Epithelial cell of proximal tubule (primary cell): ENCODE data around the gene SF3A2. TPM values are rescaled to one million over a fixed set of nuclear protein-coding genes. Genes with fewer than 3 reads are reported as not detected.
"Not testable (repeated sequence)": the region's sequence is repeated elsewhere in the genome, so short reads cannot be mapped to it uniquely, and the experiment has no call there.

Experiments used
- DNase-seq: peaks from one replicate; pipeline ENCODE4 v3.0.0-alpha.2; 2011; ENCODE audit warnings: low read depth
- H3K4me3 ChIP-seq: 2 replicates; pipeline ENCODE4 v1.5.1; 2011; ENCODE audit warnings: low read depth, mild to moderate bottlenecking, low read length
- CTCF ChIP-seq: conservative IDR thresholded peaks from 2 replicates; pipeline ENCODE4 v1.5.1; 2012; ENCODE audit warnings: low read depth, mild to moderate bottlenecking, low read length
- total RNA-seq: library from RNA; depleted of rRNA; stranded (reverse); fragments of >200 nt; gene quantifications from 2 replicates; pipeline ENCODE4 v1.2.3, GENCODE V29; 2015

The SF3A2 gene
- total RNA-seq, 1 donor from 2014 or later = 51.7 TPM

DNA sequence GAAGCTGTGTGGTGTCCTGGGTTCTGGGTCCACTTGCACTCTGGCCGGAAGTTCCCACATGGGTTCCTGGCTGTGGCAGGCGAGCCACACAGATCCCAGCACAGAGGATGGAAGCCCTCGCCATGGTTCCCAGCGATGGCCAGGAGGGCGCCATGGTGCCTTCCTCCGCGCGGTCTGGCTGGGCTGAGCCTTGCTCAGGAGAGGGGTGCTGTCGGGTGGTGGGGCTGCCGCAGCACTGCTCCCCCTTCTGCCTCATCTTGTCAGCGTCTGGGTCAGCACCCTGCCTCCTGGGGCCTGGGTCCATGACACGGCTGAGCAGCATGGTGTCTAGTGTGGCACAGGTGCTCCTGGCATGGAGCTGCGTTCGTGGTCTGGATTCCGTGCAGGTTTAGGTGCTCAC lies 39.4 kb upstream of the SF3A2 start:
- no peak for DNase-seq
- H3K4me3 ChIP-seq = no peak overlapping the region
- TF ChIP-seq CTCF = no peak

- TF ChIP-seq CTCF = no peak
- no peak overlapping the region for H3K4me3 ChIP-seq
- DNase-seq = no peak
Observed at GRCh38 chr19:2198317-2198716, 38.3 kb upstream of the SF3A2 start.

GRCh38 chr19:2199215-2199614 lies 37.4 kb upstream of the SF3A2 start:
- peak; percentile 28 for TF ChIP-seq CTCF
- DNase-seq = no peak
- no peak overlapping the region for H3K4me3 ChIP-seq

DNA sequence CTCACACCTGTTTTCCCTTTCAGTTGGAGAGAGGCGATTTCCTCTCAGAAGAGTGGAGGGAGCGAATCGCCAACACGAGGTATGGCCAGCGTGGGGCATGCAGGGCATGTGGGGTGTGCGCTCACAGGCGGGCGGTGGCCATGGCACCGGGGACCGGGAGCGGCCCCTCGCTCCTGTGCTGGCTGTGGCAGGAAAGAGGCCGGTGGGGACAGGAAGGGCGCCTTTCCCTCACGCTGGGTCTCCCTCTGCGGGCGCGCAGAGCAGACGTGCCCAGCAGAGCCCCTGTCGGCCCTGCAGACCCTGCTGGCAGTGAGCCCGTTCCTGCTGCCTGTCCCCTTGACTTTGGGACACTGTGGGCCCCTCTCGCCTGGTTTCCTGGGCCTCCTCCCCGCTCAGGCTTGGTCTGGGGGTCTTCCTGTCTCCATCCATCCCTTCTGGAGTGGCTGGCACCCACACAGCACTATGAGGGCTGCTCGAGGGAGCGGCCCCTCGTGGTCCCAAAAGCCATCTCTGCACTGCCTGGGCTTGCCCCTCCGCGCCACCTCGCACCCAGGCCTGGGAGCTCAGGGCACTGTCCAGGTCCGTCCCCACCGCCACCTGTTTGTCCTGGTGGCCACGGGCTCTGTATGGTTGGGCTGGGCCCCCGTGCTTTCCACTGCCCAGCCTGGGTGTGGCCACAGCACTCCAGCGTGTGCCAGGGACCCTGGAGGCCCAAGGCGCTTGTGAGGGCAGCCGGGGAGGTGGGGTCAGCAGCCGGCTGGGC lies 36.6 kb upstream of the SF3A2 start:
- TF ChIP-seq CTCF = no peak
- no peak overlapping the region for H3K4me3 ChIP-seq
- DNase-seq = no peak

DNA sequence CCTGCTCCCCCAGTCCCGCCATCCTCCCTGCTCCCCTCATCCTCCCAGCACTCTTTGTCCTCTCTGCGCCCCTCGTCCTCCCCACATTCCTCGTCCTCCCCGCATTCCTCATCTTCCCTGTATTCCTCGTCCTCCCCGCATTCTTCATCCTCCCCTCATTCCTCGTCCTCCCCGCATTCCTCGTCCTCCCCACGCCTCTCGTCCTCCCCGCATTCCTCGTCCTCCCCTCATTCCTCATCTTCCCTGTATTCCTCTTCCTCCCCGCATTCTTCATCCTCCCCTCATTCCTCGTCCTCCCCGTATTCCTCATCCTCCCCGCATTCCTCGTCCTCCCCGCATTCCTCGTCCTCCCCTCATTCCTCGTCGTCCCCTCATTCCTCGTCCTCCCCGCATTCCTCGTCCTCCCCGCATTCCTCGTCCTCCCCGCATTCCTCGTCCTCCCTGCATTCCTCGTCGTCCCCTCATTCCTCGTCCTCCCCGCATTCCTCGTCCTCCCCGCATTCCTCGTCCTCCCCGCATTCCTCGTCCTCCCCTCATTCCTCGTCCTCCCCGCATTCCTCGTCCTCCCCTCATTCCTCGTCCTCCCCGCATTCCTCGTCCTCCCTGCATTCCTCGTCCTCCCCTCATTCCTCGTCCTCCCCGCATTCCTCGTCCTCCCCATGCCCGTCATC lies 35.9 kb upstream of the SF3A2 start:
- DNase-seq, H3K4me3 ChIP-seq: not testable (repeated sequence)

DNA sequence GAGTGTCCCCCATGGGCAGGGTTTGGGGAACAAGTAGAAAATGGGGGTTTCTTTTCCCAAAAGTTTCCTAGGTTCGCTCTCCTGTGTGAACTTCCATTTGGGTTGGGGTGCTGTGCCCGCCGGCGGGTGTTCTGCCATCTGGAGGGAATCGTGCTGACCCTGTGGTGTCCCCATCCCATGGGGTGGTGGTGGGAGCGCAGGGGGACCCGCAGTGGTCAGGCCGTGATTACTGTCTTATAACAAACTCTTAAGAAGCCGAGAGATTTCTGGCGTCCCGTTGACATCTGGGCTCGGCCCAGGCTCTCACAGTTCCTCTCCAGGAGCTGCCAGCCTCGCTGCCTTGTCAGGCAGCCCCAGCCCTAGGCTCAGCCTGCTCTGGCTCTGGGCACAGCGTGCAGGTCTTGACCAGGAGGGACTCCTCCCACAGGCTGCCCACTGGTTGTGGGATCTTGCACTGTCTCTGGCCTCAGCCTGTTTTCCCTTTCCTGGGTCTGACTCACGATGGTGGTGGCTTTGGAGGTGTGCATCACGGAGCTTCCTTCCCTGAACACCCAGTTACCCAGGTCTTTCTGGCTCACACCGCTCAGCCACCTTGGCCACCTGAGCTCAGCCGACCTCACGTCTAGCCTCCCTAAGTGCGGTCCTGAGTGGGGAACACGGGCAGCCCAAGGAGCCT lies 35.0 kb upstream of the SF3A2 start:
- TF ChIP-seq CTCF = no peak

GRCh38 chr19:2202366-2202765 lies 34.3 kb upstream of the SF3A2 start:
- DNase-seq = no peak
- no peak overlapping the region for H3K4me3 ChIP-seq
- no peak for TF ChIP-seq CTCF

More for the DNA sequence above, 35.0 kb upstream of the SF3A2 start:
- DNase-seq = no peak
- H3K4me3 ChIP-seq = no peak overlapping the region
